HEK293 (cell line): ENCODE data around the gene ROBO1.

Experiments used
- CTCF ChIA-PET: fragments of 350-600 bp; formaldehyde crosslinking; extraction: SDS; loops from one replicate; lab custom pipeline; 2021; ENCODE audit warnings: antibody characterized with exemption; lab: Yijun Ruan, JAX
- POLR2A ChIA-PET: fragments of 300-600 bp; formaldehyde crosslinking; extraction: SDS; loops from one replicate; lab custom pipeline; 2020; ENCODE audit warnings: antibody characterized with exemption, inconsistent platforms; lab: Yijun Ruan, JAX
- H3K27ac ChIP-seq: fragments of 200-500 bp; sonication (Bioruptor generic); 2 replicates; pipeline ENCODE4 v1.5.1; 2014; ENCODE audit warnings: low read depth, low read length, control low read depth, inconsistent platforms; ENCODE audit errors: extremely low read depth
- H3K36me3 ChIP-seq, 2 experiments: fragments of 200-500 bp in 1 of 2; sonication (Bioruptor generic) in 1 of 2; 1 replicate in 1 of 2; 2 replicates in 1 of 2; pipeline ENCODE4 v1.5.1; 2014 to 2017; ENCODE audit warnings: inconsistent platforms in 2 of 2, low read length in 2 of 2; ENCODE audit not compliant: control insufficient read depth in 2 of 2, insufficient read depth in 1 of 2
- H3K4me1 ChIP-seq: fragments of 200-500 bp; sonication (Bioruptor generic); 2 replicates; pipeline ENCODE4 v1.5.1; 2014; ENCODE audit warnings: mild to moderate bottlenecking, low read length, inconsistent platforms; ENCODE audit not compliant: control insufficient read depth, insufficient read depth
- H3K4me3 ChIP-seq: 2 replicates; pipeline ENCODE4 v1.5.1; 2011; ENCODE audit warnings: low read depth, mild to moderate bottlenecking, control low read depth, low read length, moderate library complexity
- H3K9me3 ChIP-seq: fragments of 200-500 bp; sonication (Bioruptor generic); 2 replicates; pipeline ENCODE4 v1.5.1; 2014; ENCODE audit warnings: low read depth, low read length, inconsistent platforms; ENCODE audit not compliant: control insufficient read depth, insufficient read depth
- GLI4 ChIP-seq: fragments of 450-650 bp; formaldehyde crosslinking; IDR thresholded peaks from 2 replicates; pipeline ENCODE4 v1.5.1; 2016; ENCODE audit warnings: missing biosample characterization, missing genetic modification characterization
- KLF1 ChIP-seq: fragments of 450-650 bp; formaldehyde crosslinking; IDR thresholded peaks from 2 replicates; pipeline ENCODE4 v1.5.1; 2016; ENCODE audit warnings: missing biosample characterization, missing genetic modification characterization
- KLF7 ChIP-seq: fragments of 450-650 bp; formaldehyde crosslinking; IDR thresholded peaks from 2 replicates; pipeline ENCODE4 v1.5.1; 2016; ENCODE audit warnings: missing biosample characterization, missing genetic modification characterization, borderline replicate concordance
- SALL2 ChIP-seq: fragments of 450-650 bp; formaldehyde crosslinking; IDR thresholded peaks from 2 replicates; pipeline ENCODE4 v1.5.0; 2017; ENCODE audit warnings: missing biosample characterization, mild to moderate bottlenecking, missing genetic modification characterization, borderline replicate concordance
- SCRT1 ChIP-seq: fragments of 450-650 bp; formaldehyde crosslinking; IDR thresholded peaks from 2 replicates; pipeline ENCODE4 v1.5.1; 2016; ENCODE audit warnings: missing biosample characterization, missing genetic modification characterization, borderline replicate concordance
- ZBTB1 ChIP-seq: fragments of 450-650 bp; formaldehyde crosslinking; IDR thresholded peaks from 2 replicates; pipeline ENCODE4 v1.5.1; 2016; ENCODE audit warnings: missing biosample characterization, missing genetic modification characterization
- ZBTB7A ChIP-seq: fragments of 450-650 bp; formaldehyde crosslinking; IDR thresholded peaks from 2 replicates; pipeline ENCODE4 v1.5.1; 2016; ENCODE audit warnings: low read depth, missing biosample characterization, missing genetic modification characterization
- ZFP37 ChIP-seq: fragments of 450-650 bp; formaldehyde crosslinking; IDR thresholded peaks from 2 replicates; pipeline ENCODE4 v1.5.1; 2016; ENCODE audit warnings: missing biosample characterization, missing genetic modification characterization
- ZFP41 ChIP-seq: fragments of 450-650 bp; formaldehyde crosslinking; IDR thresholded peaks from 2 replicates; pipeline ENCODE4 v1.5.1; 2016; ENCODE audit warnings: missing biosample characterization, missing genetic modification characterization, borderline replicate concordance
- ZNF121 ChIP-seq: fragments of 450-650 bp; formaldehyde crosslinking; IDR thresholded peaks from 2 replicates; pipeline ENCODE4 v1.5.1; 2016; ENCODE audit warnings: missing biosample characterization, missing genetic modification characterization
- ZNF16 ChIP-seq: fragments of 450-650 bp; formaldehyde crosslinking; IDR thresholded peaks from 2 replicates; pipeline ENCODE4 v1.5.1; 2016; ENCODE audit warnings: low read depth, missing biosample characterization, missing genetic modification characterization
- ZNF223 ChIP-seq: fragments of 450-650 bp; formaldehyde crosslinking; IDR thresholded peaks from 2 replicates; pipeline ENCODE4 v1.5.1; 2016; ENCODE audit warnings: missing biosample characterization, missing genetic modification characterization
- ZNF24 ChIP-seq: fragments of 450-650 bp; formaldehyde crosslinking; IDR thresholded peaks from 2 replicates; pipeline ENCODE4 v1.5.1; 2016; ENCODE audit warnings: missing biosample characterization, missing genetic modification characterization
- ZNF394 ChIP-seq: fragments of 450-650 bp; formaldehyde crosslinking; IDR thresholded peaks from 2 replicates; pipeline ENCODE4 v1.5.1; 2016; ENCODE audit warnings: missing biosample characterization, missing genetic modification characterization, mild to moderate bottlenecking, moderate library complexity, borderline replicate concordance
- ZNF529 ChIP-seq: fragments of 450-650 bp; formaldehyde crosslinking; IDR thresholded peaks from 2 replicates; pipeline ENCODE4 v1.5.1; 2017; ENCODE audit warnings: missing genetic modification characterization, missing biosample characterization; ENCODE audit not compliant: insufficient replicate concordance
- ZNF530 ChIP-seq: fragments of 450-650 bp; formaldehyde crosslinking; IDR thresholded peaks from 2 replicates; pipeline ENCODE4 v1.5.1; 2016; ENCODE audit warnings: low read depth, missing biosample characterization, missing genetic modification characterization
- ZNF544 ChIP-seq: fragments of 450-650 bp; formaldehyde crosslinking; IDR thresholded peaks from 2 replicates; pipeline ENCODE4 v1.5.0; 2017; ENCODE audit warnings: missing biosample characterization, missing genetic modification characterization
- ZNF600 ChIP-seq: fragments of 450-650 bp; formaldehyde crosslinking; IDR thresholded peaks from 2 replicates; pipeline ENCODE4 v1.5.1; 2016; ENCODE audit warnings: missing biosample characterization, missing genetic modification characterization
- ZNF658 ChIP-seq: fragments of 450-650 bp; formaldehyde crosslinking; IDR thresholded peaks from 2 replicates; pipeline ENCODE4; 2016; ENCODE audit warnings: missing biosample characterization, missing genetic modification characterization
- ZNF660 ChIP-seq: fragments of 450-650 bp; IDR thresholded peaks from 2 replicates; pipeline ENCODE4 v1.5.1; 2018; ENCODE audit warnings: missing biosample characterization, mild to moderate bottlenecking, missing genetic modification characterization
- ZNF747 ChIP-seq: fragments of 450-650 bp; formaldehyde crosslinking; IDR thresholded peaks from 2 replicates; pipeline ENCODE4 v1.5.1; 2016; ENCODE audit warnings: missing biosample characterization, missing genetic modification characterization
- ZNF776 ChIP-seq: fragments of 450-650 bp; formaldehyde crosslinking; IDR thresholded peaks from 2 replicates; pipeline ENCODE4 v1.5.0; 2017; ENCODE audit warnings: missing biosample characterization, missing genetic modification characterization, borderline replicate concordance
- ZNF830 ChIP-seq: fragments of 450-650 bp; IDR thresholded peaks from 2 replicates; pipeline ENCODE4 v1.5.0; 2018; ENCODE audit warnings: missing biosample characterization, missing genetic modification characterization, low read depth, mild to moderate bottlenecking, moderate library complexity
- TF ChIP-seq, protein P1 (sequence below): fragments of 450-650 bp; formaldehyde crosslinking; IDR thresholded peaks from 2 replicates; pipeline ENCODE4 v1.5.1; 2016; ENCODE audit warnings: missing biosample characterization, missing genetic modification characterization, borderline replicate concordance
- TF ChIP-seq, protein P2 (sequence below): fragments of 450-650 bp; formaldehyde crosslinking; IDR thresholded peaks from 2 replicates; pipeline ENCODE4 v1.5.1; 2016; ENCODE audit warnings: missing biosample characterization, missing genetic modification characterization
- TF ChIP-seq, protein P3 (sequence below): fragments of 450-650 bp; formaldehyde crosslinking; IDR thresholded peaks from 2 replicates; pipeline ENCODE4 v1.5.1; 2016; ENCODE audit warnings: missing biosample characterization, missing genetic modification characterization, borderline replicate concordance

Gene ROBO1

DNA sequence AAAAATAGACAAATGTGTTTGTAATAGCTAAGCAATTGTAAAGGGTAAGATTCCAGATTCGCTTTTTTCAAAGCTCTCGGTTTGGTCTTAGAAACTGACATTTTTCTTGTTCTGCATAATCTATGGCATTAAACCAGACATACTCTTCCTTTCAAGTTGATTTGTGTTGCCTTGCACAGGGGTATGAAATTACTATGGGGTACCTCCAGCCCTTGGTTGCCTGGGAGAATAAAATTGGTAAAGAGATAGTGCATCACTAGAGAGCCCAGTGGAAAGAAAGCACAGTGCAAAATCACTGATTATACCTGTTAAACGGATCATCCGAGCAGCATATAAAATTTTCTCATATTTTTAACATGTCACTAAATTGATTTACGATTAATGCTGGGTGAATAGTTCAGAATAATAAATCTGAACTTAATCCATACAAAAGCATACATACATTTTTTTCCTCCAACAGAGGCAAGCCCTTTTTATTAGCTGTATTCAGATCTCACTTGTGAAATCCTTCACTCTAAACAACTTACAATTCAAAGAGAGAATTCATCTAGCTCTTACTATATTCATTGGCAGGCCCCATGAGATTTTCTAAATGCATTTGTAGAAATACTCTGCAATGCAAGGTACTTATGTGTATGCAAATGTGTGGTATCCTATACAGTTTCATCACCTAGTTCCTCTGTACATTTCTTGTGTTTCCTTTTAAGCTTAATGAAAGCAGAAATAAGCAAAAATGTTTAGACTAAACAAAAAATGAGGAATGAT, 224.4 kb downstream of the ROBO1 start:
- Histone ChIP-seq H3K9me3 (no peaks in the 10 kb centered on the region), H3K27ac (no peak overlapping the region)
- TF ChIP-seq ZNF776 (tag by site-specific recombination) (no peak), SALL2 (tag by site-specific recombination) (no peak), ZBTB7A (tag by site-specific recombination) (no peak), ZFP37 (tag by site-specific recombination) (no peak), SCRT1 (no peak), ZNF121 (no peak), ZNF544 (tag by site-specific recombination) (no peak), KLF7 (no peak), ZNF394 (tag by site-specific recombination) (no peak), ZNF660 (tag by site-specific recombination) (no peak), ZNF658 (tag by site-specific recombination) (no peak), ZBTB1 (tag by site-specific recombination) (no peak), ZNF24 (tag by site-specific recombination) (no peak), ZNF830 (tag by site-specific recombination) (no peak), ZFP41 (no peak), ZNF600 (tag by site-specific recombination) (no peak), ZNF16 (tag by site-specific recombination) (no peak)
- TF ChIP-seq, protein P1, sequence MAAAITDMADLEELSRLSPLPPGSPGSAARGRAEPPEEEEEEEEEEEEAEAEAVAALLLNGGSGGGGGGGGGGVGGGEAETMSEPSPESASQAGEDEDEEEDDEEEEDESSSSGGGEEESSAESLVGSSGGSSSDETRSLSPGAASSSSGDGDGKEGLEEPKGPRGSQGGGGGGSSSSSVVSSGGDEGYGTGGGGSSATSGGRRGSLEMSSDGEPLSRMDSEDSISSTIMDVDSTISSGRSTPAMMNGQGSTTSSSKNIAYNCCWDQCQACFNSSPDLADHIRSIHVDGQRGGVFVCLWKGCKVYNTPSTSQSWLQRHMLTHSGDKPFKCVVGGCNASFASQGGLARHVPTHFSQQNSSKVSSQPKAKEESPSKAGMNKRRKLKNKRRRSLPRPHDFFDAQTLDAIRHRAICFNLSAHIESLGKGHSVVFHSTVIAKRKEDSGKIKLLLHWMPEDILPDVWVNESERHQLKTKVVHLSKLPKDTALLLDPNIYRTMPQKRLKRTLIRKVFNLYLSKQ (tag by site-specific recombination), result no peak
- TF ChIP-seq, protein P2, sequence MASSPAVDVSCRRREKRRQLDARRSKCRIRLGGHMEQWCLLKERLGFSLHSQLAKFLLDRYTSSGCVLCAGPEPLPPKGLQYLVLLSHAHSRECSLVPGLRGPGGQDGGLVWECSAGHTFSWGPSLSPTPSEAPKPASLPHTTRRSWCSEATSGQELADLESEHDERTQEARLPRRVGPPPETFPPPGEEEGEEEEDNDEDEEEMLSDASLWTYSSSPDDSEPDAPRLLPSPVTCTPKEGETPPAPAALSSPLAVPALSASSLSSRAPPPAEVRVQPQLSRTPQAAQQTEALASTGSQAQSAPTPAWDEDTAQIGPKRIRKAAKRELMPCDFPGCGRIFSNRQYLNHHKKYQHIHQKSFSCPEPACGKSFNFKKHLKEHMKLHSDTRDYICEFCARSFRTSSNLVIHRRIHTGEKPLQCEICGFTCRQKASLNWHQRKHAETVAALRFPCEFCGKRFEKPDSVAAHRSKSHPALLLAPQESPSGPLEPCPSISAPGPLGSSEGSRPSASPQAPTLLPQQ, result no peak
- TF ChIP-seq, all 188 proteins: peak for 0
- POLR2A ChIA-PET, result no interaction called here
- no peaks in the 10 kb centered on the region for H3K4me1 ChIP-seq
- CTCF ChIA-PET, result no interaction called here
- H3K4me3 ChIP-seq, result no peak overlapping the region
- H3K36me3 ChIP-seq, result no peaks in the 10 kb centered on the region

DNA sequence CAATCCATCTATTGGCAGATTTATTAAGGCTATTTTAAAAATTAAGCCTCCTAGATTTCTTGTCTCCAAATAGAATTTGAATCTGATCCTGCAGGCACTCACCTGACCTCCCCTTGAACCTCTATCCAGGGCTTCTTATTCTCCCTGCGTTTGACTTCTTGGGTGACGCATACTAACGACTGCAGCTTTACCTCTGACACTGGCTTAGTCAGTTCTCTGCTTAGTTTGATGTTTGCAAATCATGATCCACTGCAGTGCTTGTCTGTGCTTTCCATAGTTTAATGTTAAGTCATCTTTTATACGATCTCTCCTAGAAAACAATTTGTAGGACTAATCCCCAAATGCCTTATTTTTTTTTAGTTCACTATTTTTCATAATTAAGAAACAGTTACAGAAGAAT, 233.1 kb downstream of the ROBO1 start:
- TF ChIP-seq GLI4 (tag by site-specific recombination) (no peak), ZNF529 (tag by site-specific recombination) (no peak), ZNF223 (tag by site-specific recombination) (no peak), ZNF747 (tag by site-specific recombination) (no peak), KLF1 (no peak), ZNF530 (tag by site-specific recombination) (no peak)
- TF ChIP-seq, protein P3, sequence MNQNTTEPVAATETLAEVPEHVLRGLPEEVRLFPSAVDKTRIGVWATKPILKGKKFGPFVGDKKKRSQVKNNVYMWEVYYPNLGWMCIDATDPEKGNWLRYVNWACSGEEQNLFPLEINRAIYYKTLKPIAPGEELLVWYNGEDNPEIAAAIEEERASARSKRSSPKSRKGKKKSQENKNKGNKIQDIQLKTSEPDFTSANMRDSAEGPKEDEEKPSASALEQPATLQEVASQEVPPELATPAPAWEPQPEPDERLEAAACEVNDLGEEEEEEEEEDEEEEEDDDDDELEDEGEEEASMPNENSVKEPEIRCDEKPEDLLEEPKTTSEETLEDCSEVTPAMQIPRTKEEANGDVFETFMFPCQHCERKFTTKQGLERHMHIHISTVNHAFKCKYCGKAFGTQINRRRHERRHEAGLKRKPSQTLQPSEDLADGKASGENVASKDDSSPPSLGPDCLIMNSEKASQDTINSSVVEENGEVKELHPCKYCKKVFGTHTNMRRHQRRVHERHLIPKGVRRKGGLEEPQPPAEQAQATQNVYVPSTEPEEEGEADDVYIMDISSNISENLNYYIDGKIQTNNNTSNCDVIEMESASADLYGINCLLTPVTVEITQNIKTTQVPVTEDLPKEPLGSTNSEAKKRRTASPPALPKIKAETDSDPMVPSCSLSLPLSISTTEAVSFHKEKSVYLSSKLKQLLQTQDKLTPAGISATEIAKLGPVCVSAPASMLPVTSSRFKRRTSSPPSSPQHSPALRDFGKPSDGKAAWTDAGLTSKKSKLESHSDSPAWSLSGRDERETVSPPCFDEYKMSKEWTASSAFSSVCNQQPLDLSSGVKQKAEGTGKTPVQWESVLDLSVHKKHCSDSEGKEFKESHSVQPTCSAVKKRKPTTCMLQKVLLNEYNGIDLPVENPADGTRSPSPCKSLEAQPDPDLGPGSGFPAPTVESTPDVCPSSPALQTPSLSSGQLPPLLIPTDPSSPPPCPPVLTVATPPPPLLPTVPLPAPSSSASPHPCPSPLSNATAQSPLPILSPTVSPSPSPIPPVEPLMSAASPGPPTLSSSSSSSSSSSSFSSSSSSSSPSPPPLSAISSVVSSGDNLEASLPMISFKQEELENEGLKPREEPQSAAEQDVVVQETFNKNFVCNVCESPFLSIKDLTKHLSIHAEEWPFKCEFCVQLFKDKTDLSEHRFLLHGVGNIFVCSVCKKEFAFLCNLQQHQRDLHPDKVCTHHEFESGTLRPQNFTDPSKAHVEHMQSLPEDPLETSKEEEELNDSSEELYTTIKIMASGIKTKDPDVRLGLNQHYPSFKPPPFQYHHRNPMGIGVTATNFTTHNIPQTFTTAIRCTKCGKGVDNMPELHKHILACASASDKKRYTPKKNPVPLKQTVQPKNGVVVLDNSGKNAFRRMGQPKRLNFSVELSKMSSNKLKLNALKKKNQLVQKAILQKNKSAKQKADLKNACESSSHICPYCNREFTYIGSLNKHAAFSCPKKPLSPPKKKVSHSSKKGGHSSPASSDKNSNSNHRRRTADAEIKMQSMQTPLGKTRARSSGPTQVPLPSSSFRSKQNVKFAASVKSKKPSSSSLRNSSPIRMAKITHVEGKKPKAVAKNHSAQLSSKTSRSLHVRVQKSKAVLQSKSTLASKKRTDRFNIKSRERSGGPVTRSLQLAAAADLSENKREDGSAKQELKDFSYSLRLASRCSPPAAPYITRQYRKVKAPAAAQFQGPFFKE (tag by site-specific recombination), result no peak
- Histone ChIP-seq H3K27ac (no peak overlapping the region), H3K4me3 (no peak overlapping the region), H3K9me3 (no peaks in the 10 kb centered on the region), H3K36me3 (no peaks in the 10 kb centered on the region), H3K4me1 (no peaks in the 10 kb centered on the region)
- CTCF ChIA-PET, result no interaction called here
- POLR2A ChIA-PET, result no interaction called here
